Measurements from ENCODE around the gene ZNF608. TPM values are rescaled to one million over a fixed set of nuclear protein-coding genes. Genes with fewer than 3 reads are reported as not detected.
A peak's percentile ranks its signal among the peaks of the same experiment; 100 is the strongest.

The ZNF608 gene
- total RNA-seq, 1 experiment from 2014 or later: 0.96 TPM

DNA sequence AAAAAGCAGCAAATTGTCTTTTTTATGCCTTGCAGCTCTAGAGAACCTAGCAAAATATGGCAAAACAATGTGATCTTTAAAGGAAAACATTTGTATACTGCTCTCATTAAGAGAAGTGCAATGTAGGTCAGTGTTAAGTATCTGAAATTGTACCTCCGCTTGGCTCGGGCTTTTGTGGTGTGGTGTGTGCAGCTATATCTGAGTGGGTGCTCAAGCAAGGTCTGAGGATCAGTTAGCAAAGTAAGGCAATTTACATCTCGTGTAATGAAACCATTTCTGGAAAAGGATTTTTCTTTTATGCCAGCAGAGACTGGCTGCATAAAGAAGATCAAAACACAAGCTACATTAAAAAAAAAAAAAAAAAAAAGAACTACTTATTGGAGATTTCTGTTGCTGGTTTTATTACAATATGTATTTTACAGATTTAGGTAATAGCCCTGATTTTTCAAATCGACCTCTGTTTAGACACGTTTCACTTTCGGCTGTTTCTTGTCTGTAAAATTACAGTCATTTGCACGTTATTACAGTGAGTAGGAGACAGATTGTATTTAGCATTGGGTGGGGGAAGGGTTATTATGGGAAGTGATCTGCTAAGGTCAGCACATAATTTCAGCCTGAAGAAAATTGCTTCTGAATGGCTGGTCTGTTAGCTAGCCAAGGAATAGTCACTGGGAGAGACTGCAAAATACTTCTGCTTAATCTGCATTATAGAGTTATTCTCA lies 7.9 kb upstream of the ZNF608 start:
- DNase-seq (ENCODE audit: low read depth): no peak

DNA sequence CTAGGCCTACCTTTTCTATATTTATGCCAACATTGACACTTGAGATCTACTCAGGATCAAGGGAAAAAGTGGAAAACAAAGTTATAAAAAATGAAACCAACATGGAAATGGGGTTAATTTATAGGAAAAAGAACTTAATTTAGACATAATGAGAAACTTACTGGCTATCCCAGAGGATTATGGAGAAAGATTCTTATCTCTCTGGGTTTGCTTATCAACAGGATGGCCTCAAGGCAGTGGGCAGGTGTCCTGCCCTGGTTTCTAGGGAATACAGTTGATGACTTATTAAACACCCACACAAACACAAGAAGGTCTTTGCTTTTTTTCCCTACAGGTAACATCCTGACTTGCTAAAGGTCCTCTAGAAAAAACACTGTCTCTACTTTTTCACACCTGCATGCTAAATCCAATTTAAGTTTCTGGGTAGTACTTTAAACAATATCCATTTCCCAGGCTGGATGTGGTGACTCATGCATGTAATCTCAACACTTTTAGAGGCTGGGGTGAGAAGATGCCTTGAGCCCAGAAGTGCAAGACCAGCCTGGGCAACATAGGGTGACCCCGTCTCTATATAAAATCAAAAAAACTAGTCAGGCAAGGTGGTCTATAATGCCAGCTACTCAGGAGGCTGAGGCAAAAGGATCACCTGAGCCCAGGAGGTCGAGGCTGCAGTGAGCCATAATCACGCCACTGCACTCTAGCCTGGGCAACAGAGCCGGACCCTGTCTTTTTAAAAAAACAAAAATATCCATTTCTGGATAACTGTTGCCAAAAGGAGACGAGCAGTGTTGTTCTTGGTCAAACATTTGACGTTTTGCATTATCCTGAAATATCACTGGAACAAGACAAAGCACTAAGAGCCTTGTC lies 6.6 kb upstream of the ZNF608 start:
- no peak for DNase-seq (ENCODE audit: low read depth)

DNA sequence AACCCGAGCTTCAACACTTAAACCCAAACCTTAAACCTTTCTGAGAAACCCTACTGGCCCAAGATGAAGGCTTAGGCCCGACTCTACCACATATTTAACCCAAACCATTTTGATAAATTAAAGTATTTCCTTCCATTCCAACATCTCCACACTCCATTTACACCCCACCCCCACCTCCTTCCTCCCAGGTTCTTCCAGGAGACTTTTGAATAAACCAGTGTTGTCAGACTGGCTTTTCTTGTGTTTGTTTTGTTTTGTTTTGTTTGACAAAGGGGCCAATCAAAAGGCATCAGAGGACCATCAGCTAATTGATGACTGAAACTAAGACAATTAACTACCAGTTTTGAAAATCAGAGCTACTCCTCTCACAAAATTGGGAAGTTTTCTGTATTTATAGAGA lies 4.6 kb upstream of the ZNF608 start:
- DNase-seq (ENCODE audit: low read depth): no peak

DNA sequence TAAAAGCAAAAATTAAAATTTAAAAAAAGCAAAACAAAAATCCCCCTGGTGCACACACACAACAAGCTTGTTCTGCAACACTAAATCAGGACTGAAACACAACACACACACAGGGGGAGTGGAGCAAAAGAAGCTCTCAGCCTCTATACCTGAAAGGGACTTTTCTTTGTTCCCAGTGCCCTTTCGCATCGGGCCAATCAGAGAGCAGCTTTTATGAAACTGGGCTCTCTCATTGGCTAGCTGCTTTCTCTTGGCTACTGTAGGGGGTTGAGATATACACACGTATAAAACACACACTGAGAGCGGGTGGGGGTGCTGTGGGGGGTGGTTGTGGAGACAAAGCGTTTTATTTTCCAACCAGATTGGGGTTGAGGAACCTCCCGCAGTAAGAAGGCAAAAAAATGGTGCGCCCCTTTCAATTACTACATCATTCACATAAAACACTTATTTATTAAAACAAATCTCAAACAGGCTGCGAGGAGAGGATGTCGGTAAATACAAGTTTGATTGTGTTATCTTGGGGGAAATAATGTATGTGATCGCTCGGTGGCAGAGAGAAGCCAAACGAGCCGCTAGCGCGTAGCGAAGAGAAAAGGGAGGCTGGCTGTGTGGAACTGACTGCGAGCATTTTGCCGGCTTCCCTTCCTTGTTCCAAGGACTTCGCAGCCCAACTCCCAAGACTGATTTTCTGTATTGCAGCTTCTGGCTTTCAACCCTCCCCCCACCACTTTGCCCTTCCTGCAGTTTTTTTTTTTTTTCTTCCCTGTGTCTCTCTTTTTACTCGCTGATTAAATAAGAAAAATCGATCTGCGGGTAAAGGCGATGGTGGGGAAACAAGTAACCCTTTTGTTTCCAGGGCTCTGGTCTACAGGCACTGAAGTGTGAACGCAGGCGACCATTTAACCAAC lies 2.5 kb upstream of the ZNF608 start:
- peak; percentile 78 for DNase-seq (ENCODE audit: low read depth)

DNA sequence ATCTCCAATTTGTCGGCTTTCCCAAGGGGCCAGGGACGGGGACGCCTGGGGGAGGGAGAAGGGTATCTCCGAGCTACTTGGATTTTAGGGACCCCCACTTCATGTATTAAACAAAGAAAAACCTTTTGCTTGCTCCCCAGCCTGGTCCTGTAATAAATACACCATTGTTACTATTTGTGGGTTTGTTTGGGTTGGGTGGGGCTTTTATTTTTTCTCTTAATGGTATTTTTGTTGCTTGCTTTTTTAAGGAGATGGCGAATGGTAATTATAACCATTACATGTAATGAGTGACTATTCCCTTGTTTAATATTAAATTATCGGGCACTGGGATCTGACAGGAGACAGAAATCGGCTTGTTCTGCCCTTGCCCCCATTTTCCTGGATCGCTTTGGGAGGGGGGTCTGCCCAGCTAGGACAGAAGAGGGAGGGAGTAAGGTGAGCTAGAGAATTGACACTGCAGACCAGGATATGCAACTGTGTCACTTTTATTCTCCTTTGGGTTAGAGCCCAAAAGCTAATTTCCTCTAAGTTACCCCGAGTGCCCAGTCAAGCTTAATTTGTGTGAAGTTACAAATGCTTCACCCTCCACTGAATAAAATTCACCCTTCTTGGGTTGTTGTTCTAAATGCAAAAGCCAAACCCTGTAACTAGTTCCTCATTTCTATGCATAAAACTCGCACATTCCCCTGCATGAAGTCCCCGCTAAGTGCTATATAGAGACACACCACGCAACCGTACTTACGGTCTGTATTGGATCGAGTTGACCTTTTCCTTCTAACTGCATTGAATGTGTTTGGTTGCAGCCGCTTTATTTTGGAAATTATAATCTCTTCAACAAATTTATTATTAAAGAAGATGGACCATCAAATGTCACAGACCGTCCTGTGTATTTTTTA lies 1.6 kb upstream of the ZNF608 start:
- no peak for DNase-seq (ENCODE audit: low read depth)

DNA sequence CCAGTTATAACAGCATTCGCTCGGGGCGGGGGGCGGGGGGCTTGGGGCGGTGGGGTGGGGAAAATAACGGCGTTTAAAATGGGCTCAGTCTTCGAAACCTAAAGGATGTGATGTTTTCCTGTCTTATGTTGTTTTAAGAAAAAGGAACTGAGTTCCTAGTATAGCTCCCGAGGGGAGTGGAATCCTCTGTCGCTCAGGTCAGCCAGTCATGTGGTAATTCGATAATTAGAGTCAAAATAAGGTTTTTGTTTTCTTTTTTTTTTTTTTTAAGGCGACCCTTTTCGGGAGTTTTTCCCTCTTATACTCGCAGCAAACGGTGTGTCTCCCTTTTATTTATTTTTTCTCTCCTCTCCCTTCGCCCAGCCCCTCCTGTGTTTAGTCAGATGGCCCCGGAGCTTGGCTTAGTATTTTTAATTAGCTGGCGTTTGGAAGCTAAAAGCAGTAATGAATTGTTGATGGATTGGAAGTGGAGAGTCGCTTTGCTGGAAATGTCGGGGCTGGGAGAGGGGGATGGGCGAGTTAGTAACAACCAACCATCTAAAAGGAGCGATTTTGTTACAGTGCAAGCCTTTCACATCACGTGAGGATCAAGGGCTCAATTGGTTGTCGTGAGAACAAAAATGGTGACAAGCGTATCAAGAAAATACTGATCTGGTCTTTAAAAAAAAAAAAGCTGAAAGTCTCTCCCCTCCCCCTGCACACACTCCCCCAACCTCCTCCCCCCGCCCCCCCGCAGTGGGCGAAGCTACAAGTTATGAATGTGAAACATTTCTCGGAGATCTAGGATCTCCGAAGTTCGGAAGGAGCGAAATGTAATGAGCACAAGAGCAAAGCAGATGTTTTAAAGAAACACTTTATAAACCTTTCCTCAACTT lies 714 bp upstream of the ZNF608 start:
- peak; percentile 69 for DNase-seq (ENCODE audit: low read depth)

DNA sequence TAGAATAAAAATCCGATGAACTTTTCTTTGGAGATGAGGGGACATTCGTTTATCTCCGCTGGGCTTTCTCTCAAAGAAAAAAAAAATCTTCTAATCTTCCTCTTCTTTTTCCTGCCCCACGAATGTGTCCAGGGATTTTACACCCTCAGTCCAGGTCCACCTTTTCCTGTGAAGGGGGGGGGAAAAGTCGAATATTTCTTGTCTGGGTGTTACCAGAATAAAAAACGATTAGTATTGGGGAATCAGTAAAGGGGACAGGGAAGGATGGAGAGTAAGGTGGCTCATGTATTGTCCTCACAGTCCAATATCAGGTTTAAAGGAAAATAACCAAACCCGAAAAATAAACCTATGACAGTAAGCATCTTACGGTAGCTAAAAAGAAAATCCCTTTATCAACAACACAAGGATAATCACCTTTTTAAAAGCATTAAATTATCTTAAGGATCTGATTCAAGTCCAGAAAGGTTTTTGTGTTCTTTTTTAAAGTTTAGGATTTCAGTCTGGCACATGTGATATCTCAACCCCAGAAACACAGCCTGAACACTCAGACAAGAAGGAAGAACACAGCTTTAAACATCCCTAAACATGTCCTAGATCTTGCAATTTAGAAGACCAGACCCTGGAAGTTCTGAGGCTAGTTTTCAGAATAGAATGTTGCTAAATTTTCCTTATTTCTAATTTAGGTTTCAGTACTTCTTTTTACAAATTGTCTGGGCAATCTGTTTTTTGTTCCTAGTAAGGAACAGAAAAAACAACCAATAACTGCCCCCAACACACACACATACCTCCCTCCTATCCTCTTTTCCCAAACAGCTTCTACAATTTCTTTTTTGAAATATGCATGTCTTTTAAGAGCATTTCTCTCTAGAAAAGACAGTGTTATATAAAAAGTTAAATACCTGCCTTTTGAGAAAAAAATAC lies 1.2 kb downstream of the ZNF608 start:
- no peak for DNase-seq (ENCODE audit: low read depth)

DNA sequence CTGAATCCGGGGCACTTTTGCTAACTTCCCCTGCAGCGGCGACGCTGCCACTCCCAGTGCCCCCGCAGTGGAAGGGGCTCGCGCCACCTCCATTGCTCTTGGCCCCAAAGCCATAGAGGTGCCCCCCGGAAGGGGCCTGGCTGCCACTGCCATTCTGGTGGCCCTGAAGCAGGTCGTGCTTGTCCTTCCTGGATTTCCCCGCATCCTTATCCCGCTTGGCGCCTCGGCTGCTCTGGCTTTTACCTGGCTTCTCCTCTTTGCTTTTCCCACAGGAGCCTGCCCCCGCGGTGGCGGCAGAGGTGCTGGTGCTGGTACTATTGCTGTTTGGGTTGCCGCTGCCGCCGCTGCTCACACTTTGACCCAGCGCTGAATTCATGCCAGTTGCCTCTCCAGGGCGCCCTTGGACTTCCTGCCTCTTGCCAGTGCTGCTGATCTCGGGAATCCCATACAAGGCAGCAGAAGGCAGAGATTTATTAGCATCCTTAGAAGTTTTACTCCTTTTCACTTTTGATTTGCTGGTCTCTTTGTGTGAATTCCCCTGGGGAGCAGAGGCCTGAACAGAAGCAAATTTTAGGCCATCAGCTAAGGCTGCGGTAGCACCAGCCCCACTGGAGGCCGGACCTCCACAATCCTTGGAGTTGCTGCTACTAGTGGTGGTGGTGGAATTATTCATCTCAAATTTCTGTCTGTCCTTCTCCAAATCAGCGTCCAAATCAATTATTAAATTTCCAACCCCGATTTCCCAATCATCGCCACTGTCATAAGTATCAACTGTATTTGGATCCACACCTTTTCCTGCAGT lies 2.1 kb downstream of the ZNF608 start:
- no peak for DNase-seq (ENCODE audit: low read depth)

DNA sequence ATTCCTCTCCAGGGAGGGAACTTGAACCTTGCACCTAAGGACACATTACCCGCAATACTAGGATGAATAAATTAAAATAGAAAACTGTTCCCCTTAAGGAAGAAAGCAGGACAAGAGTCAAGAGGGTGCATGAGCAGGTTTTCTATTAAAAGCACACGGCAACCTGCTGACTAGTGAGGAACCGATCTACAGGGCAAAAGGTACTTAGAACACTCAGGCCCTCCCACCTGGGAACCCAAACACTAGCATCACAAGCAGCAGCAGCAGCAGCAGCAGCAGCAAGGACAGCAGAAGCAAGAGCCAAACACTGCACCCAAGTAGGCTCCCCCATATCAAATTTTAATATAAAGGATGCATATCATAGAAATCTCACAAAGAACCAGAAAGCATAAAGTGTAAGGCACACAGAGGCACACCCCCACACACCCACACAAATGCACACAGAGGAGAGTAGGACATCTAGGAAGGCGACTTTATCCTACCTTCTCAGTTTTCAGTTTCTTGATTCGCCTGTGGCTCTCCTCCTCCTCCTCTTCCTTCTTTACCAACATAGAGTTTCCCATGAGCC lies 2.8 kb downstream of the ZNF608 start:
- no peak for DNase-seq (ENCODE audit: low read depth)

DNA sequence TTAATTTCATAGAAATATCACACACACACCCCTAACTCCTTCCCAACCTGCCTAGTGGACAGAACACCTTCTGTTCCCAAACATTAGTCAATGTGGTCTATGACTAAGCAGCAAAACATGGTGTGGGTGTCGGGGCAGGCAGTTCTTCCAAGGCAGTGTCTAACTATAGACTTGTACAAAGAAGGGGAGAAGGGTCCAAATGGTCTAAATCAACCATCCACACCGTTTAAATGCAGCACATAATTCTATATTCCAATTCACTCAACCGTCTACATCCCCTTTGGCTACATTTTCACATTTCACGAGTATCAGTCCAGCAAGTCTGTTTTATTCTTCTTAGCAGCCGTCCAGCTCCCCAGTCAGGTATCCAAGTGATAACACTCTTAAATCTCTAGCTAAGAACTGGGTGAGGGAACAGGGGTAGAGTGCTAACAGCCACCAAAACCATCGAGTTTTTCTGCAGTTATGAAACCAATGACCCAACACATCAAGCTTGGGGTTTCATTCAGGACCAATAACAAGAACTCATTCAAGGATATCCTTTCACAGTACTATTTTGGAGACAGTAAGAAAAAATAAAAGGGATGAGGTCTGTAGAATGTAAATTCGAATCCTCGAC lies 3.3 kb downstream of the ZNF608 start:
- DNase-seq (ENCODE audit: low read depth): peak; percentile 81

DNA sequence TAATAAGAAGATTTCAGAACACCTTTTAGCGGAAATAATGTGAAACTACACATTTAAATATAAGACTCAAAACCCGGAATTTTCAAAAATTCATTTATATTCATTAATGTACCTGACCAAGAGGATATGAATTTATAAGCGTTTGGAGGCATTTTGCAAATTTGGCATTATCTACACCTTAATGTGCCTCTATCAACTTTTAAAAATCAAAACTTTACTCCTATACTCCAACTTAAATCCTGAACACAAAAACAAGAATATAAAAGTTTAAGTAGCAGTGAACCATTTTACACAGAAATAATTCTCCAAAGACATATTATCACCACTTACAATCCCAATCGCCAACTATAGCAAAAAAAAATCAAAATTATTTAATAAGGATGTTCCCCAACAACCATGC lies 3.9 kb downstream of the ZNF608 start:
- no peak for DNase-seq (ENCODE audit: low read depth)

DNA sequence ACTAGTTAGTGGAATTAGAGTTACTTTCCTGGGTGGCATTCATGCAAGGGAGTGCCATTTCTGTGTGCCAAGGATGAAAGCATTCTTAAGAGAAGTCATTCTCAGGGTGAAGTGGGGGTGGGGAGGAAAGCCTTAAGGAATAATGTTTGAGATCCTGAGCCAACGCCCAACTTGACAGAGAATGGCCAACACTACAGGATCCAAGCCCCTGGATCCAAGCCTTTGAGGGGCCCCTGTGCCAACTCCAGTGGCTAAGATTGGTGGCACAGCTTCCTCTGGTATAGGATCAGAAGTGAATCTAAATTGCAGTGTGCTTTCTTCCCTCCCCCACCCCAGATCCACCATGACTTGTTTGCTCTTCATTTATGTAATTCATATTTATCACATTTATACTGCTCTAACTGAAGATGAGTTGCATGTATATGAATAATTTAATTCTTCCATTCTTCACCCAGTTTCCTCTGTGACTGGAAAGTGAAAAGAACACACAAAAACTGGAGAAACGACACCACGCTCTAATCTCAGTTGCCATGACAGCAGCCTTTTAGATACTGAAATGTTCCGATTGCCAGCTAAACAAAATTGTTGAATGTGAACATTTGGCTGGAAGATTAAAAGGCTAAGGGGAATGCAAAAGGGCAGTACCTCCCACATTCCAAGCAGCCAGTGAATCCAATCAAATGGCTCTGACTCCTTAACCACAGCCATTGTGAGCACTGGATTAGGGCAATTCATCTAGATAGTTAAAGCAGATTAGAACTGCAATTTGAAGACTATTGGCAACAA lies 4.5 kb downstream of the ZNF608 start:
- peak; percentile 54 for DNase-seq (ENCODE audit: low read depth)

DNA sequence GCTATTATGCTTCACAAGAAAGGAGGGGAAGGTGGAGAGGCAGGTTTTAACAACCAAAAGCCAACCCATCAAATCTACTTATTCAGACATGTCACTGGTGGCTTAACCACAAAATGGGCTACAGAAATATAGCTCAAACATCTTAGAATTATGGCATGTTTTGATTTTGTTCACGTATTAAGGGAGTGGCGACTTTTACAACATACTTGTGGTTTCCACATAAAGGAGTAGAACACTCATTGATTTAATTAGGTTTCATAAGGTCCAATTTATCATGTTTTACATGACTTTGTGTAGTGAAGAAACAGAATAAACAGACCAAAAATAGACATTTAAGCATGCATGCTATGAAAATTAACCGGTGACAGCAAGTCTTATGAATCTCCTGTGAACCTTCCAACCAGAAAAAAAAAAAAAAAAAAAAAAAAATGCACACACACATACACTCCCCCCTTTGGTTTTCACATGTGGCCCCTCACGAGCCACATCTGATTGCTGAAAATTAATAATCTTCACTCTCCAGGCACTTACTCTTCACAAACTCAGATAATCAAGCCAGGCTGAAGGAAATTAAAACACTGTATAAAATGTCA lies 5.4 kb downstream of the ZNF608 start:
- no peak for DNase-seq (ENCODE audit: low read depth)

DNA sequence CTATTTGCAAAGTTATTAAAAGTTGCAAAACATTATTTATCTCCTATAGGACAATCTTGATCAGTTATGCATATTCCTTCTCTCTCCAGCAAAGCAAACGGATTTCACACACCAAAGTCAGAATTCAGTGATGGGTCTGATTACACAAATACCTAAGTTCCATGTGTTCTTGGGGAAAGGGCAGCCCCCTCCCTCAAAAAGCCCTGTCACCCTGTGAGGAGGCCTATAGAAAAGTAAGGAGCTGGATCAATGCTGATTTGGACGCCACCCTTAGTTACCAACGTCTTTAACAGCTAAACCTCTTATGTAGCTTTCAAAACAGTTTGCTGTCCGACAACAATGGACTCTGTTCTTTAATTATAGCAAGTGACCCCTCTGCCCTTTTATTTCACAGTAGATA lies 6.4 kb downstream of the ZNF608 start:
- no peak for DNase-seq (ENCODE audit: low read depth)

DNA sequence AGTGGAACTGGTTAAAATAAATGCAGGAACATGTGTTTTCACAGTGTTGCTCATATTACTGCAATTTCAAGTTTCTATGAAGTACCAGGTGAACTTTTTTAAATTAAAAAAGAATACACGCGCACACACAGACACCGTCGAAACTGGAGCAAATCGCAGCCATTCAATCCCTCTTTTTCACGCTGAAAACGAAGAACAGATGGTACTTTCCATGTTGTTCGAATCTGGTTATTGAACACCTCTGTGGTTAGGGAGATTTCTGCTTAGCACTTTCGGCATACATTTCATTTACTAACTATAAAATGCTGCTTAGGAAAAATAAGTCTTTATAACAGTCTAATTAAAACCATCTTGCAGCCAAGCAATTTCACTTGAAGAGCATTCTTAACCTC lies 6.8 kb downstream of the ZNF608 start:
- DNase-seq (ENCODE audit: low read depth): no peak

Data from HT1080 (cell line).